ENCODE measurements around the gene USP6NL. TPM values are rescaled to one million over a fixed set of nuclear protein-coding genes. Genes with fewer than 3 reads are reported as not detected.

The USP6NL gene
- total and polyA plus RNA-seq, 10 of the 15 experiments (the other 5 are each of a cell fraction or from before 2014, with no cell fraction given), result 4.0 to 27.7 (median 18.2) TPM

- TF ChIP-seq PRDM15 (CRISPR knock-in tag; IDR thresholded peaks at IDR 0.05), result no peak
- no peak for TF ChIP-seq MAX (IDR thresholded peaks at IDR 0.05; ENCODE audit: low read depth, low read length)
- TF ChIP-seq NR2C1 (IDR thresholded peaks at IDR 0.05), result no peak
- TF ChIP-seq REST (IDR thresholded peaks at IDR 0.05; ENCODE audit: low read depth, low read length), result no peak
- TF ChIP-seq KLF5 (IDR thresholded peaks at IDR 0.05; ENCODE audit: partially characterized antibody), result no peak
- no peak for TF ChIP-seq CHD1 (IDR thresholded peaks at IDR 0.05; ENCODE audit: low read depth, low read length)
- TF ChIP-seq TCF12 (IDR thresholded peaks at IDR 0.05; ENCODE audit: low read depth, low read length), result peak; percentile 57; the same call in 1 of the 2 replicates
- no peak for TF ChIP-seq STAT1 (conservative IDR thresholded peaks at IDR 0.05)
- no peak for TF ChIP-seq SUPT20H (IDR thresholded peaks at IDR 0.05; ENCODE audit: borderline replicate concordance, control insufficient read depth, low read depth, low read length)
- no peak for TF ChIP-seq CEBPZ (IDR thresholded peaks at IDR 0.05; ENCODE audit: low read depth, low read length)
- no peak for TF ChIP-seq NR2F1 (conservative IDR thresholded peaks at IDR 0.05)
- no peak for TF ChIP-seq ZBTB33 (IDR thresholded peaks at IDR 0.05)
- no peak for TF ChIP-seq ZNF217 (IDR thresholded peaks at IDR 0.05)
- no peak for TF ChIP-seq DPF2 (IDR thresholded peaks at IDR 0.05)
- no peak for TF ChIP-seq SIX5 (IDR thresholded peaks at IDR 0.05; ENCODE audit: low read depth, low read length, severe bottlenecking)
- no peak for TF ChIP-seq CHD4 (IDR thresholded peaks at IDR 0.05)
- no peak for TF ChIP-seq GABPA (IDR thresholded peaks at IDR 0.05; ENCODE audit: low read depth)
- TF ChIP-seq TBL1XR1 (IDR thresholded peaks at IDR 0.05; ENCODE audit: low read depth, low read length), result no peak
These were observed 38.0 kb downstream of the USP6NL start (continued) for GRCh38 chr10:11573497-11573896.

All from GM12878 (cell line).